HL-60 (cell line): ENCODE data around the gene SOBP.

Experiments
- GABPA ChIP-seq: IDR thresholded peaks from 2 replicates; pipeline ENCODE4 v1.6.1; 2012; ENCODE audit warnings: low read depth
- POLR2AphosphoS5 ChIP-seq: IDR thresholded peaks from 2 replicates; pipeline ENCODE4 v1.6.1; 2012; ENCODE audit warnings: low read depth
- REST ChIP-seq: IDR thresholded peaks from 2 replicates; pipeline ENCODE4 v1.6.1; 2012; ENCODE audit warnings: low read depth; ENCODE audit not compliant: insufficient replicate concordance
- SPI1 ChIP-seq: IDR thresholded peaks from 2 replicates; pipeline ENCODE4 v1.6.1; 2012; ENCODE audit warnings: low read depth, mild to moderate bottlenecking, borderline replicate concordance
- TF ChIP-seq, protein P1 (sequence below): IDR thresholded peaks from one replicate; pipeline ENCODE4 v1.5.1; 2011; ENCODE audit warnings: low read length, control low read depth, inconsistent platforms; ENCODE audit not compliant: insufficient read depth

DNA sequence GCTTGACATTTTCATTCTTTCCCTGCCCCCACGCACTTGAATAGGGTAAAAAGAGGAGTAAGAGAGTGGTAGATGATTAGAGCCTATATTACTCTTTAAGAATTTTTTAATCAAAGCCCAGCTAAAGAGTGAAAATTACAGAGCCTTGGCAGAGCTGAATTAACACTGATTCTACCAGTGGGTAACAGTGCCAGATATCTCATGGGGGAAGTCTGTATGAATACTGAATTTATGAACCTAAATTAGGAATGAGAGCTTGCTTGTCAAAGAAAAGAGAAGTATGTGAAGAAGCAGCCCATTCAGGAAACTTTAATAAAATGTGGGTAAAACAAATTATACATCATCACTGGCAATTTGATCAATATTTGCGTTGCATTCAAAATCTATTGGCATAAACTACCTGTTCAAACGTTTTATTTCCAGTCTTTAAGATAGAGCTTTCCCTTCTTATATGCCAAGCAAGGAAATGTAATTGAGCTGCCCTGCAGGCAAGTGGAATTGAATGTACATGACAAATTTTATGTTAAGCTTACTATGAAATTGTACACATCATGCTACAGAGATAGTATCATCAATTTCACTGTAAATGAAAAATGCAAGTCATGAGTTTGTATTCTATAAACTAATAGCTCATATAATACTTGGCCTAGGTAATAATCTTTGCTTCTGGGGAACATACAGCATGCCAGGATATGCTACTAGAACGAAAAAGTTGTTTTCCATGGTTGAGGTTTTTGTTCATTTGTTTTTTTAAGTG, 14.5 kb downstream of the SOBP start:
- TF ChIP-seq, protein P1, sequence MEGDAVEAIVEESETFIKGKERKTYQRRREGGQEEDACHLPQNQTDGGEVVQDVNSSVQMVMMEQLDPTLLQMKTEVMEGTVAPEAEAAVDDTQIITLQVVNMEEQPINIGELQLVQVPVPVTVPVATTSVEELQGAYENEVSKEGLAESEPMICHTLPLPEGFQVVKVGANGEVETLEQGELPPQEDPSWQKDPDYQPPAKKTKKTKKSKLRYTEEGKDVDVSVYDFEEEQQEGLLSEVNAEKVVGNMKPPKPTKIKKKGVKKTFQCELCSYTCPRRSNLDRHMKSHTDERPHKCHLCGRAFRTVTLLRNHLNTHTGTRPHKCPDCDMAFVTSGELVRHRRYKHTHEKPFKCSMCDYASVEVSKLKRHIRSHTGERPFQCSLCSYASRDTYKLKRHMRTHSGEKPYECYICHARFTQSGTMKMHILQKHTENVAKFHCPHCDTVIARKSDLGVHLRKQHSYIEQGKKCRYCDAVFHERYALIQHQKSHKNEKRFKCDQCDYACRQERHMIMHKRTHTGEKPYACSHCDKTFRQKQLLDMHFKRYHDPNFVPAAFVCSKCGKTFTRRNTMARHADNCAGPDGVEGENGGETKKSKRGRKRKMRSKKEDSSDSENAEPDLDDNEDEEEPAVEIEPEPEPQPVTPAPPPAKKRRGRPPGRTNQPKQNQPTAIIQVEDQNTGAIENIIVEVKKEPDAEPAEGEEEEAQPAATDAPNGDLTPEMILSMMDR = no peak
- no peak for TF ChIP-seq REST
- no peak for TF ChIP-seq POLR2AphosphoS5
- TF ChIP-seq GABPA = no peak
- TF ChIP-seq SPI1 = no peak
